Right ventricle myocardium inferior (tissue), 1 donor: ENCODE measurements around the gene NECAB2. TPM values are rescaled to one million over a fixed set of nuclear protein-coding genes. Genes with fewer than 3 reads are reported as not detected.

ENCODE experiments used
- ATAC-seq: fragments of 200-7000 bp; cut with Tn5 transposase; one replicate; pipeline ENCODE4 v1.9.1; 2020; ENCODE audit warnings: mild to moderate bottlenecking, moderate library complexity
- DNase-seq: peaks from one replicate; pipeline ENCODE4 v3.0.0; 2021; ENCODE audit errors: missing footprints
- intact Hi-C: fragments of 100-400 bp; cut with DNase I; formaldehyde crosslinking; loops from one replicate; pipeline ENCODE4 v1.11.0; 2022
- total RNA-seq: library from RNA; stranded (reverse); fragmentation: NEBNext Ultra II Directional; extraction: Animal tissue kit (Norgen Biotek cat#: 25700); gene quantifications from one replicate; pipeline ENCODE4 v1.2.1, GENCODE V29; 2021
- donor health status: DM: no; HTN: yes; CAD: no; lungs with severe emphysema.

The NECAB2 gene
- total RNA-seq, 1 donor from 2014 or later, result 1.8 TPM

DNA sequence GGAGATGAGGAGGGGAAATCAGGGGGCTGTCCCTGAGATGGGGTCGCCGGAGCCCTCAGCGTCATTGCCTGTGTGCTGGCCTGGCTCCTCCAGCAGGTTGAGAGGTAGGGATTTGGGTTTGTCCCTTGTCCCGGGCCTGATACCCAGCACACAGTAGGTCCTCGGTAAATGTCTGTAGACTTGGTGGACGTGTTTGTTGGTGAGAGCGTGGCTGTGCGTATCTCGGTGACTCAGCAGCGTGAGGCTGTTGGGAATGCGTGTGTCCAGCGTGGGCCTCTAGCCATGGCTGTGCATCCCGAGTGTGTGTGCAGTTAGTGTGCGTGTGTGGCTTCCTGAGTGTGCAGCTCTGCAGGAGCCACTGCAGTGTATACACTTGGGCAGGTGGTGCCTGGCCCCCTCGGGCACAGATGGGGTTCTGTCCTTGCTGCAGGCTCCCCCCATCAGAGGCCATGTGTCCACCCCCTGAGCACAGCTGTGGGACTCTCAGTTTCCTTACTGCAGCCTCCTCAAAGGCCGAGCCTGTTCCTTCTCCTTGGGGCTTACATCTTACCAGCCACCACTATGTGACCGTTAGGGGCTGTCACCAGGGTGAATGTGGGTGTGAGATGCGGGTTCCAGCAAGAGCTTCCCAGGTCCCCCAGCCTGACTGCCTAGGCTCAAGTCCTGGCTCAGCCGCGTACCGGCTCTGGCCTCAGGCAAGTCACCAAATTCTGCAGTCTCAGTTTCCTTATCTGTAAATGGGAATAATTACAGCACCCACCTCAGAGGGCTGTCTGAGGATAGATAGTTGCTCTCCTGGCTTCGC is 5.7 kb downstream of the NECAB2 start:
- intact Hi-C loops, result no loop called here
- peak; percentile 34 for DNase-seq
- ATAC-seq, result no peak

GRCh38 chr16:83974475-83974874 is 6.4 kb downstream of the NECAB2 start:
- ATAC-seq, result no peak
- DNase-seq, result peak; percentile 28
- intact Hi-C loops, result no loop called here

DNA sequence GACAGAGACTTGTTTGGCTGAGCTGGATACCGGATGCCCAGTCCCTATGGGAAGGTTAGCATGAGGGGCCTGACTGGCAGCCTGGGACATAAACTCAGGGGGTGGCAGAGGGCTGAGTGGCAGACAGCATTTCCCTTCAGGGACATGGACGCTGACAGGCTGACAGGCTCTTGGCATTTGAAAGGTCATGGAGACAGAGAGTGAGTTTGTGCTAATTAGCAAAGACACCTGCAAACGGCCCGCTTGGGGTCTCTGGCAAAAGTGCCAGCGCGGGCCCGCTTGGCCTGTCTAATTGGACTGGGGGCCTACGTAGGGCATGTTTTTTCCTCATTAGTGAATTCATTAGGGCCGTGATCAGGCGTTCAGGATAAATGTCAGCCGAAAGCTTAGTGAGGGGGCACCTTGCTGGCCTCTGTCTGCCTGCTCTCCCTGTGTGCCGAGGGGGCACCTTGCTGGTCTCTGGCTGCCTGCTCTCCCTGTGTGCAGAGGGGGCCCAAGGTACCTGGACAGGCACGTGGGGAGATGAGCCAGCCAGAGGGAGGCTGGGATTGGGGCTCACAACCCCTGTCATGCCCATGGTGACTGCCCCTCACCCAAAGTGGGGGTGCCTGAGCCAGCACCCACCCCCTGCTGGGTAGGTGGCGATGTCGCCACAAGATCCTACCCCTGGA is 7.7 kb downstream of the NECAB2 start:
- ATAC-seq (no peak), DNase-seq (peak; percentile 50)
- intact Hi-C loops, result no loop called here

DNA sequence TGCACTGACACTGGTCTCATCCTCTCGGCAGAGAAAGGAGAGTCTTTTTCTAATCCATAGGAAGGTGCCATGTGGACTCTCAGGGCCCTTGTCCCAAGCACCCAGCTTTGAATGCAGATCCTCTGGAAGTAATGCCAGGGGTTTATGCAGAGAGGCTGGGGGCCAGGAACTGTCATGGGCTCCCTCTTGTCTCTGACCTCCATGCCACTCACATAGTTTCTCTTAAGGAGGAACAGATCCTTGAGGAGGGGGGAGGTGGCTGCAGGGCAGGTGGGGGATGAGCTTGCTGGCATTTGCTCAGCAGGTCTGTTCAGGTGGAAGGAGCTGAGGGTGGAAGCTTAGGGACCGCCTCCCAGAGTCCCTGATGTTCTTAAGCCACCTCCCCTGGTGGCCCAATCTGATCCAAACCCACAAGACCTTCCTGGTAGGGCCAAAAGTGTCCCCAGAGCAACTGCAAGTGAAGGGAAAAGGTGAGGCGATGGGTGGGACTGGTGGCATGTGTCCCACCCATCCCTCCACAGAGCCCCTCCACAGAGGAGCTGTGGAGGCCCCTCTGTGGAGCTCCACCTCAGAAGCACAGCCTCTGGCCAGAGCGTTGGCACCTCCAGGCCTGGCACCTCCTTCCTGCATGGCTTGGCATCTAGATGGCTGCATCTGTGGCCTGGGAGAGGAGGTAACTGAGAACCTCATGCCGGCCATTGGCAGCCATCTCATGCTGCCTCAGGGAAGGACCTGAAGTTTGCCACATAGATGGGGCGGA is 9.2 kb downstream of the NECAB2 start:
- DNase-seq (no peak), ATAC-seq (no peak)
- intact Hi-C loops, result no loop called here

DNA sequence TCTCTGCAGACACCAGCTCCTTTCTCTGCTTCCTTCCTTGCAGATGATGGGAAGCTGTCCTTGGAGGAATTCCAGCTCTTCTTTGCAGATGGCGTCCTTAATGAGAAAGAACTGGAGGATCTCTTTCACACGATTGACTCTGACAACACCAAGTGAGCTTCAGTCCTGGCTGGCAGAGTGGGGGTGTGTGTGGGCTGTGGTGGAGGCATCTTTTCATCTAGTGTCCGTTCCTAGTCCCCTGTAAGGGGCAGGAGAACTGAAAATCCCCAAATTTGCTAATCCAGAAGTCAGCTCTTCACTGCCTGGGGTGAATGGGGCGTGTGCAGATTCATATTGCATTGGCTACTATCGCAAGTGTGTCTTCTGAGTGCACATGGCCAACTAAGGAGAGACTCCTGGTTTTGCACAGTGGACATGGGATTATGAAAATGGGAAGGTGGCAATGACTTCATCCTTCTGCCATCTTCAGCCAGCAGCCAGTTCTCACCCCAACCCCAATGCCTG is 10.4 kb downstream of the NECAB2 start:
- DNase-seq, result no peak
- intact Hi-C loops, result no loop called here
- no peak for ATAC-seq

GRCh38 chr16:83979441-83979840 is 11.4 kb downstream of the NECAB2 start:
- DNase-seq (no peak), ATAC-seq (no peak)
- intact Hi-C loops, result no loop called here

DNA sequence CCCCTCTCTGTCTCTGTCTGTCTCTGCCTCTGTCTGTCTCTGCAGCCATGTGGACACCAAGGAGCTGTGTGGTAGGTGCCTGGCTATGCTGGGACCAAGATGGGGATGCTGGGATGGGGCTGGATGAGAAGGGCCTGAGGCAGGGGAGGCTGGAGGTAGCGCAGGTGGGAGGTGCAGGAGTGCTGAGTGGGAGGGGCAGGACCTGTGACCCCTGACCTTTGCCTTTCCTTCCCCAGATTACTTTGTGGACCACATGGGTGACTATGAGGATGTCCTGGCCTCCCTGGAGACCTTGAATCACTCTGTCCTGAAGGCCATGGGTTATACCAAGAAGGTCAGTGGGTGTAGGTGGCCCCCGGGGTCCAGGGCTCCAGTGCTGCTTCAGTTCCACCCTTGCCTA is 12.8 kb downstream of the NECAB2 start:
- DNase-seq (peak; percentile 43), ATAC-seq (no peak)
- intact Hi-C loops, result no loop called here

DNA sequence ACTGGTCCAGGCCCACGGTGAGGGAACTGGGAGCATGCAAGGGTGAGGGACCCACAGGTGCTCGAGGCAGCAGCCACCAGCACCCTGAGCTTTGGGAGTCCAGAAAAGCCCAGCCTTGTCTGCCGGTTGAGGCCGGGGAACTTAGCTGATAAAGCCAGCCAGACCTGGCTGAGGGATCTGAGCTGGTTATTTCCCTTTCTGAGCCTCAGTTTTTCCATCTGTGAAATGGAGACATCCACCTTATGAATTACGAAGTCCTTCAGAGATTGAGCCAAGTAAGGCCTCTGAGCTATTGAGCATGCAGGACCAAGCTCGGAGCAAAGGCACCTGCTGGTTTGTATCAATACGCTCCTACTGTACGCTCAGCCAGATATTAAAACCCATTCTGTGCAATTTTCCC is 13.8 kb downstream of the NECAB2 start:
- no peak for DNase-seq
- intact Hi-C loops, result no loop called here
- ATAC-seq, result no peak

DNA sequence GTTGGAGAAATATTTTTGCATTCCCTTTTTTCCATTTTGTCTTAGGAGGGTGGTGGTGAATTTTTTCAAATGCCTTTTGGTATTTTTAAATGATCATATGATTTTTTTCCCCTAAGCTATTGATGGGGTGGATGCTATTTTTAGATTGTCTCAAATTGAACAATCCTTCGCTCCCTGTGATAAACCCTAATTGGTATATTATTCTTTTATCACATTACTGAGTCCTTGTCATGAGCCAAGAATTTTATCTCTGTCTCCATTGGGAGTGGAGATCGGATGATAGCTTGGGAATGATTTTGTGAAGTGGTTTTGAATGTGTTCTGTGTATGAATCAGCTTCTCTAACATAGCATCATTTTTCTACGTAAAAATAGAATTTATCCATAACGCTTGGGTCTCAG is 15.4 kb downstream of the NECAB2 start:
- ATAC-seq (no peak), DNase-seq (no peak)
- intact Hi-C loops, result no loop called here

- ATAC-seq, result no peak
- DNase-seq, result no peak
- intact Hi-C loops, result no loop called here
These were observed 21.3 kb downstream of the NECAB2 start for GRCh38 chr16:83989300-83989699.

GRCh38 chr16:83990492-83990891 is 22.4 kb downstream of the NECAB2 start:
- no peak for DNase-seq
- intact Hi-C loops, result no loop called here
- ATAC-seq, result no peak

- intact Hi-C loops, result no loop called here
- peak; percentile 46 for ATAC-seq
- peak; percentile 52 for DNase-seq
These were observed 24.6 kb downstream of the NECAB2 start for GRCh38 chr16:83992624-83993023.

DNA sequence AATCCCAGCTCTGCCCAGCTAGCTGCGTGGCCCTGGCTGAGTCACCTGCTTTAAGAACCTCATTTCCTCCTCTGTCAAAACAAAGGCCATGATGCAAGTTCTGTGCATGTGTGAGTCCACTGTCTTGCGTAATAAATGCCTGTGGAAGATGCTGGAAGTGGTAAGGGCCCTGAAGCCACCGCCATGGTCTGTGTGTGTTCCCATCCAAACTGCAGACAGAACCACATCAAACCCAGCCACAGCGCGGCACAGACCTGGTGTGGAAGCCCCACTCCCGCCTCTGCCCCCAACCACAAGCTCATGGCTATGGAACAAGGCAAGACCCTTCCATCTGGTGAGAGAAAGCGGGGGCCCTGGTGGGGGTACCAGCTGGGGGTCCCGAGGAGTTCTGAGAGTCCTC is 26.0 kb downstream of the NECAB2 start:
- ATAC-seq (no peak), DNase-seq (peak; percentile 55)
- intact Hi-C loops, result no loop called here

GRCh38 chr16:83994703-83995102 is 26.7 kb downstream of the NECAB2 start:
- intact Hi-C loops, result no loop called here
- DNase-seq (no peak), ATAC-seq (no peak)

DNA sequence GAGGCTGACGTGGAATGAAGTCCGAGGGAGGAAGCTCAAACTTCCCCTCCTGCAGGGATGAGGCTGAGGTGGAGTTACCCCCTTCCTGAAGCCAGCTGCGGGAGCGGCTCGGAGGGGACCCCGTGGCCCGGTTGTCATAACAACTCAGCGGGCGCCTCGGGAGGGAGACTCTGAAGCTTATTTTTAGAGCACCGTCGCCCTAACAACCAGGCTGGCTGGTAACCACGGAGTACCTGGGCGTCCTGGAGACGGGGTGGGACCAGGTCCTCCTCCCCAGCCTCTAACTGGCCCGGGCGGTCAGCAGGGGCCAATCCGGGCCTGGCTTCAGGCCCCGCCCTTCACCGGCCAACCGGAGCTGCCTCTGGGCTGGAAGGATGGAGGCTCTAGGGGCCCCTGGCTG is 27.7 kb downstream of the NECAB2 start:
- peak; percentile 56 for DNase-seq

DNA sequence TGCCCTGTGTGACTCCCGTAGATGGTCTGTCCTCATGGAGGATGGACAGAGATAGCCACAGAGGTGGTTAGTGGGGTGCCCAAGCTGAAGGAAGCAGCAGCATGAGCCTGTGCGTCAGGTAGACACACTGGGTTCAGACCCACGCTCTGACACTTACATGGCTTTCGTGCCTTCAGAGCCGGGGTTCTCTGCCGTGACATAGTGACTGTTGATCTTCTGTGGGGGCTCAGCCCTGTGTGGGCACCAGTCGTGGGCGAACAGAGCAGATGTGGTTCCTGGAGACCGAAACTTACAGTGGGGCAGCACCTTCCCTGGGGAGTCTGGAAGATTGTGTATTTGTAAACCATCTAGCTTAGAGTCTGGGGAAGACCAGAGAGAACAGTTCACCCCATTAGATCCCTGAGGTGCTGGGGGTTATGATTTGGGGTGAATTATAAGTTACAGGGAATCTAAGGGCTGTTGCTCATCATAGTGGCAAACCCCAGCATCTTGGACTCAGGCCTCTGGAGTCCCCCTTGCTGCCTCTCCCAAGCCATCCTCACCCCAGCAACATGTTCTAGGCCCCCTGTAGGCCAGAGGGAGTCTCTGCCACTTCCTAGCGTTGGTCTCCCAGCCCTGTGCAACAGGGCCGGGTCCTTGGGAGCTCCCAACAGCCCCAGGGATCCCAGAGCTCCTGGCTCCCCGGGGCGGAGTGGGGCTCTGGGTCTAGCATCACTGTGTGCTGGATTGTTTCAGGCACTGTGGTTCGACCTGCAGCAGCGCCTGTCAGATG is 28.6 kb downstream of the NECAB2 start:
- intact Hi-C loops, result no loop called here
- DNase-seq (peak; percentile 26), ATAC-seq (no peak)

More for the DNA sequence above, 27.7 kb downstream of the NECAB2 start:
- ATAC-seq, result peak; percentile 72
- intact Hi-C loops, result no loop called here

- no peak for ATAC-seq
- DNase-seq, result peak; percentile 47
- intact Hi-C loops, result no loop called here
These were observed 30.0 kb downstream of the NECAB2 start for GRCh38 chr16:83998091-83998490.

GRCh38 chr16:84000989-84001642 is 33.1 kb downstream of the NECAB2 start:
- ATAC-seq, result no peak
- DNase-seq, result peak; percentile 57
- intact Hi-C loops, result no loop called here
